HG03097 (cell line): Measurements from ENCODE around the gene MXD3.
"Not testable (repeated sequence)": the region's sequence is repeated elsewhere in the genome, so short reads cannot be mapped to it uniquely, and the experiment has no call there.

Experiments
- ATAC-seq: cut with Tn5 transposase; IDR thresholded peaks from one replicate; pipeline ENCODE4 v1.9.1; 2021; ENCODE audit not compliant: unreplicated experiment, low FRiP score

Gene MXD3

GRCh38 chr5:177275883-177276282 lies 35.8 kb downstream of the MXD3 start:
- ATAC-seq, result no peak

GRCh38 chr5:177271113-177271512 lies 40.6 kb downstream of the MXD3 start:
- ATAC-seq, result no peak

GRCh38 chr5:177270653-177271052 lies 41.0 kb downstream of the MXD3 start:
- ATAC-seq, result no peak

GRCh38 chr5:177269976-177270375 lies 41.7 kb downstream of the MXD3 start:
- no peak for ATAC-seq

- ATAC-seq, result no peak
Observed at GRCh38 chr5:177269232-177269895, 42.3 kb downstream of the MXD3 start.

GRCh38 chr5:177265395-177265794 lies 46.3 kb downstream of the MXD3 start:
- no peak for ATAC-seq

- ATAC-seq, result no peak
Observed at GRCh38 chr5:177264178-177264577, 47.5 kb downstream of the MXD3 start.

- ATAC-seq, result no peak
Observed at GRCh38 chr5:177261510-177261909, 50.2 kb downstream of the MXD3 start.

GRCh38 chr5:177260961-177261360 lies 50.7 kb downstream of the MXD3 start:
- no peak for ATAC-seq

- ATAC-seq, result not testable (repeated sequence)
Observed at GRCh38 chr5:177258711-177259110, 53.0 kb downstream of the MXD3 start.
